Measurements from ENCODE around the gene TCAIM. TPM values are rescaled to one million over a fixed set of nuclear protein-coding genes. Genes with fewer than 3 reads are reported as not detected.

Gene TCAIM
- total RNA-seq, 1 experiment from 2014 or later, result 23.8 TPM

DNA sequence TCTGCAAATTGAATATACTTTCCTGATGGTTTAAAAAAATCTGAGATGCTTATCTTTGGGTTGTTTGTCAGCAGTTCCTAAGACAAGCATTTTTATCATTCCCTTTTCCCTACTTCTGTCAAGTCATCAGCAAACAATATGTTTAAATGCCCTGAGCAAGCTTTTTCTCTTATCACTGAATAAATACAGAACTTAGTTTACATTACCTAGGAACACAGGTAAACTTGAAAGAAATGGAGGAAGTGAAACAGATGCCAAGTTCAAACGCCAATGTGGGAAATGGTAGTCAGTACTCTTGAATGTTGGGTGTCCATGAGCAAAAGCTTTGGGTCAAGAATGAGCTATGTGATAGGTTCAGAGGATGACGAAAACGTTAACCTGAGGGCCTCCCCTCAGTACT, 17.2 kb upstream of the TCAIM start:
- Histone ChIP-seq H3K23me2 (ENCODE audit: insufficient read length, low read depth, low read length, poor library complexity, severe bottlenecking) (no peaks in the 10 kb centered on the region), H4K8ac (replicated peaks; ENCODE audit: insufficient read length, low read depth, low read length) (no peak overlapping the region), H2BK15ac (ENCODE audit: low read depth, low read length) (no peak overlapping the region), H4K5ac (ENCODE audit: insufficient read length, low read depth, low read length) (no peak overlapping the region), H2AFZ (ENCODE audit: low read length) (no peak overlapping the region), H3K4ac (ENCODE audit: low read depth, low read length) (no peak overlapping the region), H3K14ac (ENCODE audit: insufficient read depth, low read length) (no peak overlapping the region), H3K23ac (ENCODE audit: insufficient read length, low read depth, low read length) (no peak overlapping the region), H3T11ph (ENCODE audit: low read length) (no peak overlapping the region), H3K4me1 (ENCODE audit: insufficient read depth, low read length) (no peaks in the 10 kb centered on the region), H3K4me2 (ENCODE audit: insufficient read depth, insufficient read length, low read length) (no peak overlapping the region), H2BK12ac (ENCODE audit: insufficient read length, low read depth, low read length) (no peak overlapping the region), H3K27me3 (ENCODE audit: insufficient read depth, low read length) (no peaks in the 10 kb centered on the region), H3K79me1 (ENCODE audit: insufficient read depth, low read depth, low read length, poor library complexity, severe bottlenecking) (no peaks in the 10 kb centered on the region), H3K9ac (ENCODE audit: extremely low read depth, insufficient read length, low read length) (no peak overlapping the region), H4K91ac (ENCODE audit: insufficient read length, low read depth, low read length) (no peak overlapping the region), H3K79me2 (ENCODE audit: insufficient read depth, low read length) (no peaks in the 10 kb centered on the region), H3K27ac (ENCODE audit: insufficient read length, low read depth, low read length) (no peak overlapping the region), H3K18ac (ENCODE audit: insufficient read length, low read depth, low read length) (no peak overlapping the region), H4K20me1 (ENCODE audit: control insufficient read depth, insufficient read depth, insufficient read length) (no peaks in the 10 kb centered on the region), H3K56ac (ENCODE audit: insufficient read length, low read depth, low read length) (no peak overlapping the region), H2AK5ac (ENCODE audit: insufficient read length, low read length) (no peak overlapping the region), H3K9me3 (ENCODE audit: control insufficient read depth, low read depth, low read length) (no peaks in the 10 kb centered on the region), H2BK120ac (ENCODE audit: low read depth, low read length, poor library complexity, severe bottlenecking) (no peak overlapping the region), H2BK5ac (ENCODE audit: insufficient read length, low read length) (no peak overlapping the region), H2BK20ac (ENCODE audit: low read depth, low read length, poor library complexity, severe bottlenecking) (no peak overlapping the region)
- TF ChIP-seq, protein P1, sequence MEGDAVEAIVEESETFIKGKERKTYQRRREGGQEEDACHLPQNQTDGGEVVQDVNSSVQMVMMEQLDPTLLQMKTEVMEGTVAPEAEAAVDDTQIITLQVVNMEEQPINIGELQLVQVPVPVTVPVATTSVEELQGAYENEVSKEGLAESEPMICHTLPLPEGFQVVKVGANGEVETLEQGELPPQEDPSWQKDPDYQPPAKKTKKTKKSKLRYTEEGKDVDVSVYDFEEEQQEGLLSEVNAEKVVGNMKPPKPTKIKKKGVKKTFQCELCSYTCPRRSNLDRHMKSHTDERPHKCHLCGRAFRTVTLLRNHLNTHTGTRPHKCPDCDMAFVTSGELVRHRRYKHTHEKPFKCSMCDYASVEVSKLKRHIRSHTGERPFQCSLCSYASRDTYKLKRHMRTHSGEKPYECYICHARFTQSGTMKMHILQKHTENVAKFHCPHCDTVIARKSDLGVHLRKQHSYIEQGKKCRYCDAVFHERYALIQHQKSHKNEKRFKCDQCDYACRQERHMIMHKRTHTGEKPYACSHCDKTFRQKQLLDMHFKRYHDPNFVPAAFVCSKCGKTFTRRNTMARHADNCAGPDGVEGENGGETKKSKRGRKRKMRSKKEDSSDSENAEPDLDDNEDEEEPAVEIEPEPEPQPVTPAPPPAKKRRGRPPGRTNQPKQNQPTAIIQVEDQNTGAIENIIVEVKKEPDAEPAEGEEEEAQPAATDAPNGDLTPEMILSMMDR (conservative IDR thresholded peaks at IDR 0.05), result no peak
- no peak for DNase-seq
- Mint-ChIP-seq H3K36me3 (ENCODE audit: insufficient read depth in 1 of 3, low read depth in 3 of 3) (no peaks in the 10 kb centered on the region), H3K9me3 (no peaks in the 10 kb centered on the region), H3K27me3 (ENCODE audit: low read depth) (no peaks in the 10 kb centered on the region; the same call in 1 of the 2 replicates), H3K4me1 (0 out of 4 replicates have a peak, but pooled peaks cover 0 to 3% of the 10 kb centered on the region in 2 experiments), H3K27ac (no peak overlapping the region), H3K4me3 (no peak overlapping the region)
- no CpG with 5 or more reads among the region's 3 CpGs for WGBS (ENCODE audit: extremely low coverage, insufficient read length, low lambda C conversion rate)

Data from H9 (cell line).